GM21360 (cell line): ENCODE results near the gene CHCHD6.

Experiments
- ATAC-seq: cut with Tn5 transposase; IDR thresholded peaks from one replicate; pipeline ENCODE4 v1.9.1; 2021; ENCODE audit warnings: mild to moderate bottlenecking, moderate library complexity; ENCODE audit not compliant: unreplicated experiment

CHCHD6 gene

GRCh38 chr3:126986001-126986400 lies 282.0 kb downstream of the CHCHD6 start:
- no peak for ATAC-seq

DNA sequence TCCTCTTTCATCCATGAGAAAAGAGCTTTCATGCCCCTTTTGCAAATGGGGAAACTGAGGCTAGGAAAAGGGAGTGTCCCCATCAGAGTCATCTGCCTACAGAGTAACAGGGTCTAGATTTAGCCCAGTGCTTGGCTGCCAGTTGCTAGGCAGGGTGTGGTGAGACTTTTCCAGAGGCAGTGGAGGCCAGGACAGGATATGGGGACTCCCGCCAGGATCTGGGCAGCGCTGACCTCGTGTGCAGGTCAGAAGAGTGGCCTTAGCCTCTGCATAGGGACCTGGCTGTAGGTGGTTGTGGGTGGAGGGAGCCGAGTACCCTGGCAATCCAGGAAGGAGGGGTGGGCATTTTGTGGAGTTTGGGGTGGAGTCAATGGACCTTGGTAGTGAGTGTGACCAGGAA lies 283.1 kb downstream of the CHCHD6 start:
- no peak for ATAC-seq

DNA sequence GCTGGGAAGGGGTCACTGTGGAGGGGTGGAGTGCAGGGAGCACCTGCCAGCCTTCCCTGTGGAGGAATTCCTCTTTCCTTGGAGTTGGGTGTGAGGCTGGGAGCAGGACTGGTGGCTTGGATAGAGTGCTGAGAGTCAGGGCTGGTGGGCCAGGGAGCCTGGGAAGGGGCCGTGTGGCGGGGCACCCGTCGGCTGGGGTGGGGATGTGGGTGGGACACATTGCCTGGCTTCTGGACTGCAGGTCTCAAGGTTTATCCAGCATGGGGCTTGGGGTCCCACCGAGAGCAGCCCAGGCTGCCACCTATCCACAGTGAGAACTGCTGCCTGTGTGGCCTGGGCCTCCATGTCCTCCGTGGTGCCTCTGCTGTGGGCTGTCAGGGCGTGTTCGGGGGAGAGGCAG lies 283.6 kb downstream of the CHCHD6 start:
- no peak for ATAC-seq

DNA sequence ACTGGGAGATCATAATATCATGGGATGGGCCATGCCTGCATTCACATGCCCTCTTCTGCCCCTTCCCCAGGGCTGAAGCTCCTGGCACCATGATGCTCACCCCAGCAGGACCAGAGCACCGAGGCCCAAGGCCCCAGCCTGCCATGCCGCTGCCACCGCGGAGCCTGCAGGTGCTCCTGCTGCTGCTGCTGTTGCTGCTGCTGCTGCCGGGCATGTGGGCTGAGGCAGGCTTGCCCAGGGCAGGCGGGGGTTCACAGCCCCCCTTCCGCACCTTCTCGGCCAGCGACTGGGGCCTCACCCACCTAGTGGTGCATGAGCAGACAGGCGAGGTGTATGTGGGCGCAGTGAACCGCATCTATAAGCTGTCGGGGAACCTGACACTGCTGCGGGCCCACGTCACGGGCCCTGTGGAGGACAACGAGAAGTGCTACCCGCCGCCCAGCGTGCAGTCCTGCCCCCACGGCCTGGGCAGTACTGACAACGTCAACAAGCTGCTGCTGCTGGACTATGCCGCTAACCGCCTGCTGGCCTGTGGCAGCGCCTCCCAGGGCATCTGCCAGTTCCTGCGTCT lies 284.5 kb downstream of the CHCHD6 start:
- no peak for ATAC-seq

DNA sequence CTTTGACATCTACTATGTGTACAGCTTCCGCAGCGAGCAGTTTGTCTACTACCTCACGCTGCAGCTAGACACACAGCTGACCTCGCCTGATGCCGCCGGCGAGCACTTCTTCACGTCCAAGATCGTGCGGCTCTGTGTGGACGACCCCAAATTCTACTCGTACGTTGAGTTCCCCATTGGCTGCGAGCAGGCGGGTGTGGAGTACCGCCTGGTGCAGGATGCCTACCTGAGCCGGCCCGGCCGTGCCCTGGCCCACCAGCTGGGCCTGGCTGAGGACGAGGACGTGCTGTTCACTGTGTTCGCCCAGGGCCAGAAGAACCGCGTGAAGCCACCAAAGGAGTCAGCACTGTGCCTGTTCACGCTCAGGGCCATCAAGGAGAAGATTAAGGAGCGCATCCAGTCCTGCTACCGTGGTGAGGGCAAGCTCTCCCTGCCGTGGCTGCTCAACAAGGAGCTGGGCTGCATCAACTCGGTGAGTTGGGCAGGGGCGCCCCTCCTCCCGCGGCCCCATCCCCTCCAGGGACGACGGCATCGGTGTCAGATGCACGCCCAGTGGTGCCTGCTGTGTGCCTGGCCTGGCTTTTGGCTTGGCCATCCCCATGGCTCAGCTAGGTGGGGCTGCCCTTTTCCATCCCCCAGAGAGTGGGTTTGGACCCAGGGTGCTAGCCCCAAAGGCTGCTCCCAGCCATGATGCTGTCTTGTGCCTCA lies 285.4 kb downstream of the CHCHD6 start:
- no peak for ATAC-seq

DNA sequence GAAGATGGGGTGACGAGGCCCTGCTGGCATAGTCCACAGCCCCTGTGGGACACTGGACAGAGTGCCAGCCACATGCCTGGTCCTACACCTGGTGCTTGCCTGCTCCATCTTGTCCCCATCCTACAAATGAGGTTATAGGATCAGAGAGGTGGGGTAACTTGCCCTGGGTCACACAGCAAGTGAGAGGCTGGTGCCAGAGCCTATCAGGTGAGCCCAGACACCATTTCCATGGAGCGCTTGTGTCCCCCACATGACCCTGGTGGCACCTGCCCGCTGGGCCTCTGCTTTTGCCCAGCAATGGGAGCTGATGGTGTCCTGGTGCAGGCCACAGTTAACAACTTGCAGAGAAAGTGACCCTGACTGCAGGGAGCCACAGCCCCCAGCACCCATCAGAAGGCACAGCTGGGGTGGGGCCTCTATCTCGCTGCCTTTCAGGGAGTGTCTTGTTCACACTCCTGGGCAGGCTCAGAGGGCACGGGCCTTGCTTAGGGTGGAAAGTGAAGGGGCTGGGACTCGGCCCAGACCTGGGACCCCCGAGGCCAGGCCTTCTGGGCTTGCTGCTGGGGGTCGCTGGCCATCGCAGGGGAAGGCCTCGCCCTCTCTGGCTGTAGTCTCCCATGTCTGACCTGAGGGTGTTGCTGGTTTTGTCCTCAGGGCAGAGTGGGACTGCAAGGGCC lies 286.1 kb downstream of the CHCHD6 start:
- no peak for ATAC-seq

- no peak for ATAC-seq
Observed at GRCh38 chr3:126990890-126991289, 286.9 kb downstream of the CHCHD6 start.

DNA sequence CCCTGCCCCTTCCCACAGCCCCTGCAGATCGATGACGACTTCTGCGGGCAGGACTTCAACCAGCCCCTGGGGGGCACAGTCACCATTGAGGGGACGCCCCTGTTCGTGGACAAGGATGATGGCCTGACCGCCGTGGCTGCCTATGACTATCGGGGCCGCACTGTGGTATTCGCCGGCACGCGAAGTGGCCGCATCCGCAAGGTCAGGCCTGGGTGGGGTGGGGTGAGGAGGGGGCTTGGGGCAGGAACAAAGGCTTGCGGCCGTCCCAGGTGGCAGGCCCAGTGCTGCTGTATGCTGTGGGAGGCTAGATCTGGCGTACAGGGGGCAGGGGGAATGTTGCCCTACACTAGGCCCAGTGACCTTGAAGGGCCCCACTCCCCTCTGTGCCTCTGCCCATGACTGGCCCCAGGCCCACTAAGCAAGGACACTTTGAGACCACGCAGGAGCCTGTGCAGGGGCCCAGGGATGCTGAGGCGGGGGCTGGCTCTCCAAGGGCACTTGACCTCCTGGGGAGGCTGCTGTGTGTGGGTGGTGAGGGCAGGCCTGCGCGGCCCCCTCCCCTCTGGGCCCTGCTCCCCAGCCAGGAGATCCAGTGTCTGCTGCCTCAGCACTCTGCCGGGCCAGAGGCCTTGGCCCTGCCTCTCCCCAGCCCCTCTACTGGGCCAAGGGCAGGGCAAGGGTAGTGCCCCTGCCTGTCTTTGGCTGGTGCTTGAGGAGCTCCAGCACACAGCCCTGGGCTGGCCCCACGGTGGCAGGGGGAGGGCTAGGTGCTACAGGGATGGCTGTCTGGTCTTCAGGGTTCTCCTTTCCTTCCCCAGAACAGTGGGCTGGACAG lies 287.5 kb downstream of the CHCHD6 start:
- ATAC-seq = no peak

DNA sequence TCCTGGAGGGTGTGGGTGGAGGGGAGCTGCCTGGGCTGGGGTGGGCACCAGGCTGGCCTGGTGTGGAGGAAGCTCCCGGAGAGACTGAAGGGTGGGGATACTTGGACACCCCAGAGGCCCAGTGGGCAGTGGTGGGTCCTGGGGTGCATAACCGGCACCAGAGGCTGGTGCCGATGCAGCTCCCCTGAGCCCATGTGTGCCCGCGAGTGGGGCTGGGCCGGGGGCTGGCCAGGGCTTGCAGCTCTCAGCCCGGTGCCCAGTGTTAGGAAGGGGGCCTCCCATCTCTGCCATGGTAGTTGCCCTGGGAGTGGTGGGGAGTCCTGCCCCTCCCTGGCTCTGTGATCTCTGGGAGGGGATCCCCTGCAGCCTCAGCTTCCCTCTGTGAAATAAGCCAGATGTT lies 288.2 kb downstream of the CHCHD6 start:
- no peak for ATAC-seq

DNA sequence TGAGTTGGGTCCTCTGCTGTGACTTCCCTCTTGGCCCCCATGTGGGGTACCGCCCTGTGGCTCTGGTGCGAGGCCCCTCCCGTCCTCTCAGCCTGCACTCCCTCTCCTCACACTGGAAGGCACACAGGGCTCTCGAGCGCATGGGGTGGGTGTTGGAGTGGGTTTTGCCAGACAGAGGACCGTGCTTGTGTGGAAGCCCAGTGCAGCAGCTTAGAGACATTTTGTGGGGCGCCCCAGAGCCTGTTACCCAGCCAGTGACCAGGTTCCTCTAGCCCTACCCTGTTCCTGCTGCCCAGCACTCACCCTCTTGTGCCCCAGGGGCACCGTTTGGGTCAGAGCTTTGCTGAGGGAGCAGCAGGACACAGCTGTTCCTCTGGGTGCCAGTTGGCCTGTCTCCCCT lies 288.7 kb downstream of the CHCHD6 start:
- ATAC-seq = no peak

- no peak for ATAC-seq
Observed at GRCh38 chr3:126993436-126993835, 289.4 kb downstream of the CHCHD6 start.

- ATAC-seq = no peak
Observed at GRCh38 chr3:126994661-126995245, 290.7 kb downstream of the CHCHD6 start.

DNA sequence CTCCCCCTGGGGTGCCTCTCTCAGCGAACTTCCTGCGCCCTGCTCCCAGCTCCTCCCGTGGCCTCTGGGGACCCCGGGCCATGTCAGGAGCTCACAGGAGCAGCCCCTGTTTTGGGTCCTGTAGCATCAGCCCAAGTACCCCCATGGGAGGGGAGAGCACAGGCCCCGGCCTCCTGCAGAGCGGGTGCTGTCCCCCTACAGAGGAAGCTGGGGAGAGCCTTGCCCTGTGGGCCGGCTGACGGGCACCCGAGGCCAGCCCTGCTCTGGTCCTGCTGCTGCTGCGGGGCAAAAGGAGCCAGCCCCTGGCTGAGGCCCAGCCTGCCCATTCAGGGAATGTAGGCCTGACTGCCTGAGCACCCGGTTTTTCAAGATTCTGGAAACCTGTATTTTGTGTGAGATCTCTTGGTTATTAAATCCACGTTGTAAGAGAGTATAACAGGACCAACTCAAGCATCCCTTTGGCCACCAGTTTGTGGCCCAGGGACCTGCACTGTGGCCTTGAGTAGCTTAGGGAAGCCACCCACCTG lies 291.3 kb downstream of the CHCHD6 start:
- ATAC-seq = no peak

DNA sequence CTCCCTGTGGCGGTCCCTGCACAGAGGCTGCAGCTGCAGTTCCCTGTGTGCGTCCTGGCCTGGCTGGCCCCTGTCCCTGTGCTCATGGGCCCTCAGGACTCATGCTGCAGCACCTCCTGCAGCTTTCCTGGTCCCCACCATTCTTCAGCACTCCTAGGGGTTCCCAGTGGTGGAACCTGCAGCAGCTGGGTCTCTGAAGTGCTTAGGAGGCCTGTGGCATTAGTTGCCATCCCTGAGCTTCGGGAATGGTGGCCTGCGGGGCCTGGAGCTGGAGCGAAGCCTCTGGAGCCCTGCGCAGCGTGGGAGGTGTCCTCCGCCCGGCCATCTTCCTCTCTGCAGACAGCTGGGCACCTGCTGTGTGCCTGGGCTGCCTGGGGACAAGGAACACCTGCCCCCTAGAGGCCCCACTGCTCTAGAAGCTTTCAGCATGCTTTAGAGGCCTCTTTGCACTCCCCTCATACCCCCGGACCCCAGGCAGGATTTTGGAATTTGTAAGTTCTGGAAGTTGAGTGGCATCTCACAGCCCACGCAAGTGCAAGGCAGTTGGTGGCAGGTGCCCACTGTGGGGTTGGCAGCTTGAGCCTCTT lies 292.0 kb downstream of the CHCHD6 start:
- no peak for ATAC-seq

- ATAC-seq = no peak
Observed at GRCh38 chr3:126996905-126997304, 292.9 kb downstream of the CHCHD6 start.

GRCh38 chr3:126997455-126998038 lies 293.5 kb downstream of the CHCHD6 start:
- no peak for ATAC-seq

DNA sequence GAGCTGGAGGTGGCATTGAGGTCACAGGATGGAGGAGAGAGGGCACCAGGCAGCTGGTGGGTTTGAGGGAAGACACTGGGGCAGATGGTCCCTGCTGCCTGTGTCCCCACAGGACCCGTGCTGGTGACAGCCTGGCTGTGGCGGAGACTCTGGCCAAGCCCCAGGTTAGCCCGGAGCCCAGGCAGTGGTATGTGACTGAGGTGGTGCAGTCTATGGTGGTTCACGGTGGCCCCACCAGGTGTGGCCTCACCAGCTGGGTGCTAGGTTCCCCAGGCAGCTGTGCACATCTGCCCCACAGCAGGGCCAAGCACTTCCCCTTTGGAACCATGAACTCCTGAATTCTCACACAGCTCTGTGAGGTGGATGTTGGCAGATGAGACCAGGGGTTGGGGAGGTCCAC lies 294.3 kb downstream of the CHCHD6 start:
- ATAC-seq = no peak

DNA sequence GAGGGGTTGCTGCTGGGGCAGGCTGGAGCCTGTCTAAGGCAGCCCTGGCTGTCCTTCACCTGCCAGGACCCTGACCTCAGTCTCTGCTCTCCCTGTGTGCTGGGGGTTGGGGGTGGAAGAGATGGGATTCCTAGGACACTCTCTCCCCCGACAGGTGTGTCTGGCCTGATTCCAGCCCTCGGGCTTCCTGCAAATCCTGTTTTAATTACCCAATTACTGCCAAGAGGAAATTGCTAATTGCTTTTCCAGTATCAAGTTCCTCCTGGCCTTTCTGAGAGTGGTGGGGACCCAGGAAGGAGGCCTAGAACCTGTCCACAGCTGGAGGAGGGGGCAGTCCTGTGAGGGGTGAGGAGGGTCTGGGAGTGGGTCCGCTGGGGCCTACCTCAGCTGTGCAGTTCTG lies 294.7 kb downstream of the CHCHD6 start:
- ATAC-seq = no peak

DNA sequence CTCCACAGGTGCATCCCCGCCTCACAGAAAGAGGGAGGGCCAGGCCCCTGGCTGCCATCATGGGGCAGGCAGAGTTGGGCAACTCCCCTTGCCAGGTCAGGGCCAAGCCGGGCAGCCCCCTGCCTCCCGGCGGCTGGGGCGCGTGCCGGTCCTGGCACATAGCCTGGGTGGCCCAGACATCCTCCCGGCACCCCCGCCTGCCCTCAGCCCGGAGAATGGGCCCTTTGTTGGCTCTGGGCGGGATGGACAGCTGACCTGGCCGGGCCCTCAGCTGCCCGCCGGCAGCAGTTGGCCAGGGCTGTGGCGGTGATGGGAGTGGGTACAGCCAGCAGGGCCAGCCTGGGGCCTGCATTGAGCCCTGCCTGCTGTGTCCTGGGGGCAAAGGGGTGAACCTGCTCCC lies 295.3 kb downstream of the CHCHD6 start:
- no peak for ATAC-seq

GRCh38 chr3:127000119-127000518 lies 296.1 kb downstream of the CHCHD6 start:
- ATAC-seq = no peak
